Osteocyte (in vitro differentiated cells): ENCODE data around the gene PCDHB13. TPM values are rescaled to one million over a fixed set of nuclear protein-coding genes. Genes with fewer than 3 reads are reported as not detected.
A peak's percentile ranks its signal among the peaks of the same experiment; 100 is the strongest.
"Not testable (repeated sequence)": the region's sequence is repeated elsewhere in the genome, so short reads cannot be mapped to it uniquely, and the experiment has no call there.

Experiments
- DNase-seq: peaks from one replicate; pipeline ENCODE4 v3.0.0; 2021; ENCODE audit warnings: mixed read lengths; ENCODE audit not compliant: unreplicated experiment; ENCODE audit errors: extremely low spot score
- H3K27ac Mint-ChIP-seq: one replicate; pipeline ENCODE4 v1.8.0; 2021; ENCODE audit warnings: mild to moderate bottlenecking, mixed read lengths; ENCODE audit not compliant: unreplicated experiment
- H3K27me3 Mint-ChIP-seq: one replicate; pipeline ENCODE4 v1.8.0; 2021; ENCODE audit warnings: mixed read lengths; ENCODE audit not compliant: unreplicated experiment
- H3K36me3 Mint-ChIP-seq: one replicate; pipeline ENCODE4 v1.8.0; 2021; ENCODE audit warnings: mixed read lengths; ENCODE audit not compliant: unreplicated experiment
- H3K4me1 Mint-ChIP-seq: one replicate; pipeline ENCODE4 v1.8.0; 2021; ENCODE audit warnings: mixed read lengths; ENCODE audit not compliant: unreplicated experiment
- H3K4me3 Mint-ChIP-seq: one replicate; pipeline ENCODE4 v1.8.0; 2021; ENCODE audit warnings: mild to moderate bottlenecking, moderate library complexity, mixed read lengths; ENCODE audit not compliant: unreplicated experiment
- H3K9me3 Mint-ChIP-seq: one replicate; pipeline ENCODE4 v1.8.0; 2021; ENCODE audit warnings: mixed read lengths; ENCODE audit not compliant: unreplicated experiment
- CTCF ChIP-seq: fragments of 200-600 bp; sonication (generic); IDR thresholded peaks from 2 replicates; pipeline ENCODE4 v1.5.0; 2021; ENCODE audit warnings: antibody characterized with exemption, mild to moderate bottlenecking, moderate library complexity
- total RNA-seq: library from RNA; stranded (reverse); gene quantifications from 2 replicates; pipeline ENCODE4 v1.2.1, GENCODE V29; 2021

The PCDHB13 gene
- total RNA-seq, 1 donor from 2014 or later = 2.2 TPM

DNA sequence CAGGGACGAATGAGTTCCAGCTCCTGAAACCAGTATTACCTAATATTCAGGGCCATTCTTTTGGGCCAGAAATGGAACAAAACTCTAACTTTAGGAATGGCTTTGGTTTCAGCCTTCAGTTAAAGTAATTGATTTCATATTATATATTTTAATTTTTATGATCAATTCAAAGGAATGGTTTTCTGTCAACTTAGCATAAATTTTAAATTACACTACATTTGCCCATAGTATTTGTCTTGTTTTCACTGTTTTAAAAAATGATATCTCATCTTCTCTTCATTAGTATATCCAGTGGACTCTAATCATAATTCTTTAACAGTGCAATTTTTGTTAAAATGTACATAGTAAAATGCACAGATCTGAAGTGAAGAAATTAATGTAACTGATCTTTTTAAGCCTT lies 33.4 kb upstream of the PCDHB13 start:
- Mint-ChIP-seq H3K36me3 (peaks cover 14% of the 10 kb centered on the region), H3K9me3 (peaks cover 33% of the 10 kb centered on the region), H3K27me3 (no peaks in the 10 kb centered on the region), H3K4me3 (no peak overlapping the region), H3K27ac (no peak overlapping the region), H3K4me1 (no peaks in the 10 kb centered on the region)
- DNase-seq = no peak
- no peak for TF ChIP-seq CTCF

- no peak for DNase-seq
- Mint-ChIP-seq H3K4me1 (no peaks in the 10 kb centered on the region), H3K27ac (peak within 1 kb of the TSS; percentile 87), H3K27me3 (no peaks in the 10 kb centered on the region), H3K4me3 (peak within 1 kb of the TSS; percentile 78), H3K9me3 (peaks cover 45% of the 10 kb centered on the region), H3K36me3 (peaks cover 22% of the 10 kb centered on the region)
- peak; percentile 48 for TF ChIP-seq CTCF
Measured at GRCh38 chr5:141182248-141182647, 31.5 kb upstream of the PCDHB13 start, which contains the start of gene PCDHB16. Gene PCDHB16 (plus strand): TSS chr5:141182387. CDS start chr5:141182560, 173 bp downstream.

GRCh38 chr5:141184117-141184855 lies 29.4 kb upstream of the PCDHB13 start:
- H3K4me1 Mint-ChIP-seq = not testable (repeated sequence)

DNA sequence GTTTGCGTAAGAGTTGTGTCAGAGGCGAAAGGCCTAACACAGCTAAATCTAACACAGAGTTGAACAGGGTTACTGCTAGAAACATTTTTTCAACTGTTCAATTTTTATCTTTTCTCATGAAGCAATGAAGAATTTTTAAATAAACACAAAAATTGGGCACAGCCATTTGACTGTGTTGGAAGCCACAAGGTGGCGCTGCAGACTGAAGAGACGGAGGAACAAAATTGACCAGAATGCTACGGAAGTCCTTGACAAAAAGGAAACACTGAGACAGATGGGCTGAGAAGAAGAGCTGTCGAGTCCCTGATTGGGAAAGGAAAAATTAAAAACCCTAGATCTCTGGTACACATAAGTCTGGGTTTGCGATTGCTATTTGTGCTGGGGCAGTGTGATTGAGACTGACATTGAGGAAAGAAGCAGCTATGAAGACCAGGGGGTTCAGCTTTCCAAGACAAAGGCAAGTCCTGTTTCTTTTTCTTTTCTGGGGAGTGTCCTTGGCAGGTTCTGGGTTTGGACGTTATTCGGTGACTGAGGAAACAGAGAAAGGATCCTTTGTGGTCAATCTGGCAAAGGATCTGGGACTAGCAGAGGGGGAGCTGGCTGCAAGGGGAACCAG lies 26.7 kb upstream of the PCDHB13 start, which contains the start of gene PCDHB9:
Gene PCDHB9 (plus strand): TSS at position 265 of the 616 bp plus-strand sequence. CDS start 158 bp downstream, at position 423.
- Mint-ChIP-seq H3K27ac (no peak within 1 kb of the TSS), H3K9me3 (peaks cover 51% of the 10 kb centered on the region), H3K4me3 (peak within 1 kb of the TSS; percentile 41), H3K36me3 (peaks cover 26% of the 10 kb centered on the region), H3K27me3 (no peaks in the 10 kb centered on the region), H3K4me1 (no peaks in the 10 kb centered on the region)
- TF ChIP-seq CTCF = peak; percentile 28
- DNase-seq = no peak

More at GRCh38 chr5:141184117-141184855, 29.4 kb upstream of the PCDHB13 start:
- not testable (repeated sequence) for H3K27ac Mint-ChIP-seq, H3K27me3 Mint-ChIP-seq, H3K4me3 Mint-ChIP-seq, DNase-seq
- Mint-ChIP-seq H3K9me3 (peaks cover 55% of the 10 kb centered on the region), H3K36me3 (peaks cover 28% of the 10 kb centered on the region)

GRCh38 chr5:141188682-141189081 lies 25.0 kb upstream of the PCDHB13 start:
- peaks cover 51% of the 10 kb centered on the region for H3K9me3 Mint-ChIP-seq
- peak; percentile 83 for DNase-seq
- H3K27me3 Mint-ChIP-seq, H3K4me3 Mint-ChIP-seq, H3K4me1 Mint-ChIP-seq, H3K27ac Mint-ChIP-seq: not testable (repeated sequence)
- peaks cover 27% of the 10 kb centered on the region for H3K36me3 Mint-ChIP-seq

GRCh38 chr5:141189131-141189530 lies 24.6 kb upstream of the PCDHB13 start:
- Mint-ChIP-seq H3K9me3 (peaks cover 51% of the 10 kb centered on the region), H3K36me3 (peaks cover 27% of the 10 kb centered on the region)
- H3K27me3 Mint-ChIP-seq, H3K4me3 Mint-ChIP-seq, H3K4me1 Mint-ChIP-seq, DNase-seq, H3K27ac Mint-ChIP-seq: not testable (repeated sequence)
